ENCODE data around the gene TYW1B.
"Not testable (repeated sequence)": the region's sequence is repeated elsewhere in the genome, so short reads cannot be mapped to it uniquely, and the experiment has no call there.

TYW1B gene

GRCh38 chr7:72781631-72782030, 46.4 kb downstream of the TYW1B start:
- Histone ChIP-seq H3K36me3 (ENCODE audit: control insufficient read depth, insufficient read depth, low read length, severe bottlenecking) (no peaks in the 10 kb centered on the region), H3K9me3 (ENCODE audit: control insufficient read depth, low read length) (no peaks in the 10 kb centered on the region)

GRCh38 chr7:72781161-72781560, 46.8 kb downstream of the TYW1B start:
- Histone ChIP-seq H3K36me3 (ENCODE audit: control insufficient read depth, insufficient read depth, low read length, severe bottlenecking) (no peaks in the 10 kb centered on the region), H3K9ac (ENCODE audit: low read length) (no peak overlapping the region), H3K4me3 (ENCODE audit: low read length) (no peak overlapping the region), H3K4me1 (ENCODE audit: control insufficient read depth, insufficient read depth, low read length) (peaks cover 12% of the 10 kb centered on the region), H3K27me3 (replicated peaks; ENCODE audit: control insufficient read depth, insufficient read depth, low read length) (no peaks in the 10 kb centered on the region), H3K9me3 (ENCODE audit: control insufficient read depth, low read length) (no peaks in the 10 kb centered on the region)
- DNase-seq (ENCODE audit: low read depth): no peak

More at GRCh38 chr7:72781631-72782030, 46.4 kb downstream of the TYW1B start:
- H3K4me1 ChIP-seq (ENCODE audit: control insufficient read depth, insufficient read depth, low read length): peaks cover 12% of the 10 kb centered on the region
- H3K9ac ChIP-seq (ENCODE audit: low read length): no peak overlapping the region
- DNase-seq (ENCODE audit: low read depth): no peak
- H3K4me3 ChIP-seq (ENCODE audit: low read length): no peak overlapping the region
- H3K27me3 ChIP-seq (replicated peaks; ENCODE audit: control insufficient read depth, insufficient read depth, low read length): no peaks in the 10 kb centered on the region

- H3K9me3 ChIP-seq (ENCODE audit: control insufficient read depth, low read length); H3K4me3 ChIP-seq (ENCODE audit: low read length); DNase-seq (ENCODE audit: low read depth); H3K9ac ChIP-seq (ENCODE audit: low read length); H3K27me3 ChIP-seq (replicated peaks; ENCODE audit: control insufficient read depth, insufficient read depth, low read length); H3K36me3 ChIP-seq (ENCODE audit: control insufficient read depth, insufficient read depth, low read length, severe bottlenecking): not testable (repeated sequence)
- peaks cover 12% of the 10 kb centered on the region for H3K4me1 ChIP-seq (ENCODE audit: control insufficient read depth, insufficient read depth, low read length)
Measured at GRCh38 chr7:72780289-72780894, 47.6 kb downstream of the TYW1B start.

GRCh38 chr7:72777167-72777566, 50.8 kb downstream of the TYW1B start:
- H3K9me3 ChIP-seq (ENCODE audit: control insufficient read depth, low read length); H3K4me1 ChIP-seq (ENCODE audit: control insufficient read depth, insufficient read depth, low read length); H3K36me3 ChIP-seq (ENCODE audit: control insufficient read depth, insufficient read depth, low read length, severe bottlenecking); H3K27me3 ChIP-seq (replicated peaks; ENCODE audit: control insufficient read depth, insufficient read depth, low read length); DNase-seq (ENCODE audit: low read depth); H3K9ac ChIP-seq (ENCODE audit: low read length); H3K4me3 ChIP-seq (ENCODE audit: low read length): not testable (repeated sequence)

- not testable (repeated sequence) for H3K9me3 ChIP-seq (ENCODE audit: control insufficient read depth, low read length)
Measured at GRCh38 chr7:72772627-72773026, 55.4 kb downstream of the TYW1B start.

DNA sequence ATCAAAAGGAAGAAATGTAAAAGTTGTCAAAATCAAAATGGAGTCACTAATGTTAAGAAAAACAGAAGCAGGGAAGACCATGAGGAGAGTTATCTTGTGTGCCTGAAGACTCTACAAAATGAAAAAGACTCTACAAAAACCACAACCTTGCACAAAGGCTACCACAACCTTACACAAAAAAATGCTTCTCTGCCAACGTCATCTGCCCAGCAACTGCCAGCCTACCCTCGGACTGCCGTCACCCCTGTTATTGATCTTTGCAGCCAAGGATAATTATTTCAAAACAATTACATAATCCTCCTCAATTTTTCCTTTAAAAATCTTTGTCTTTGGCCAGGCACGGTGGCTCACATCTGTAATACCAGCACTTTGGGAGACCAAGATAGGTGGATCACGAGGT, 61.0 kb downstream of the TYW1B start:
- not testable (repeated sequence) for H3K4me3 ChIP-seq (ENCODE audit: low read length); H3K4me1 ChIP-seq (ENCODE audit: control insufficient read depth, insufficient read depth, low read length); DNase-seq (ENCODE audit: low read depth); H3K9ac ChIP-seq (ENCODE audit: low read length); H3K36me3 ChIP-seq (ENCODE audit: control insufficient read depth, insufficient read depth, low read length, severe bottlenecking); H3K27me3 ChIP-seq (replicated peaks; ENCODE audit: control insufficient read depth, insufficient read depth, low read length); H3K9me3 ChIP-seq (ENCODE audit: control insufficient read depth, low read length)

More at GRCh38 chr7:72772627-72773026, 55.4 kb downstream of the TYW1B start:
- not testable (repeated sequence) for H3K27me3 ChIP-seq (replicated peaks; ENCODE audit: control insufficient read depth, insufficient read depth, low read length); H3K4me3 ChIP-seq (ENCODE audit: low read length); H3K9ac ChIP-seq (ENCODE audit: low read length); DNase-seq (ENCODE audit: low read depth); H3K36me3 ChIP-seq (ENCODE audit: control insufficient read depth, insufficient read depth, low read length, severe bottlenecking); H3K4me1 ChIP-seq (ENCODE audit: control insufficient read depth, insufficient read depth, low read length)

DNA sequence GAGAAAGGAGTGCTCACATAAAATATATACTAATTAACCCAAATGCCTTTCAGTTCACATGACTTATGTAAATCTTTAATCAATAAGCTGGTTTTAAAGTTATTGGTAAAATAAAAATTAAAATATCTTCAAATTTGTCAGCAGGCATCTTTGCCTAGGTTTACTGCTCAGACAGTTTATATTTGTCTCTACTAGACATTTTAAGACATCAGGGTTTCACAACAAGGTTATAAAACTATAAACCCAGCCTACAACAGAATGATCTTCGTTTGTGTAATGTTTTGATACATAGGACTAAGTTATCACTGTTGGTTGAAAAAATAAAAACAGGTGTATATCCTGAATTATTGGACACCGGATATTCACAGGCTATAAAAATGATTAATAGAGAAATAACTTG, 67.4 kb downstream of the TYW1B start:
- Histone ChIP-seq H3K9ac (ENCODE audit: low read length) (no peak overlapping the region), H3K4me3 (ENCODE audit: low read length) (no peak overlapping the region), H3K36me3 (ENCODE audit: control insufficient read depth, insufficient read depth, low read length, severe bottlenecking) (no peaks in the 10 kb centered on the region), H3K4me1 (ENCODE audit: control insufficient read depth, insufficient read depth, low read length) (no peaks in the 10 kb centered on the region), H3K9me3 (ENCODE audit: control insufficient read depth, low read length) (peaks cover 10% of the 10 kb centered on the region), H3K27me3 (replicated peaks; ENCODE audit: control insufficient read depth, insufficient read depth, low read length) (no peaks in the 10 kb centered on the region)
- no peak for DNase-seq (ENCODE audit: low read depth)

GRCh38 chr7:72754312-72754711, 73.7 kb downstream of the TYW1B start:
- H3K27me3 ChIP-seq (replicated peaks; ENCODE audit: control insufficient read depth, insufficient read depth, low read length): no peaks in the 10 kb centered on the region
- DNase-seq (ENCODE audit: low read depth): no peak
- H3K9ac ChIP-seq (ENCODE audit: low read length): no peak overlapping the region
- no peaks in the 10 kb centered on the region for H3K9me3 ChIP-seq (ENCODE audit: control insufficient read depth, low read length)
- H3K4me3 ChIP-seq (ENCODE audit: low read length): no peak overlapping the region
- H3K36me3 ChIP-seq (ENCODE audit: control insufficient read depth, insufficient read depth, low read length, severe bottlenecking): no peaks in the 10 kb centered on the region
- H3K4me1 ChIP-seq (ENCODE audit: control insufficient read depth, insufficient read depth, low read length): no peaks in the 10 kb centered on the region

DNA sequence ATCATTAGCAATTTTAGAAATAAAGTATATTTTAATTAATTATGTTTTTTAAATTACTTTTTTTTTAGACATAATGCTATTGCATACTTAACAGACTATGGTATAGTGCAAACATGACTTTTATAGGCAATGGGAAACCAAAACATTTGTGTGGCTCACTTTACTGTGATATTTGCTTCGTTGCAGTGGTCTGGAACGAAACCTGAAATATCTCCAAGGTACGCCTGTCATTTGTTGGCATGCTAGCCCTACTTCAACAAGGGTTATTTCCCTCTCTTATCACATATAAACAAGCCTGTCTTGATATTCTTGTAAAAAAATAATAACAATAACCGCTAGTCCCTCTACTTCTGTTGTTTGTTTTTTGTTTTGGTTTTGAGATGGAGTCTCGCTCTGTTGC, 74.2 kb downstream of the TYW1B start:
- no peaks in the 10 kb centered on the region for H3K4me1 ChIP-seq (ENCODE audit: control insufficient read depth, insufficient read depth, low read length)
- no peaks in the 10 kb centered on the region for H3K9me3 ChIP-seq (ENCODE audit: control insufficient read depth, low read length)
- DNase-seq (ENCODE audit: low read depth): no peak
- H3K4me3 ChIP-seq (ENCODE audit: low read length): no peak overlapping the region
- H3K27me3 ChIP-seq (replicated peaks; ENCODE audit: control insufficient read depth, insufficient read depth, low read length): no peaks in the 10 kb centered on the region
- H3K36me3 ChIP-seq (ENCODE audit: control insufficient read depth, insufficient read depth, low read length, severe bottlenecking): no peaks in the 10 kb centered on the region
- H3K9ac ChIP-seq (ENCODE audit: low read length): no peak overlapping the region

DNA sequence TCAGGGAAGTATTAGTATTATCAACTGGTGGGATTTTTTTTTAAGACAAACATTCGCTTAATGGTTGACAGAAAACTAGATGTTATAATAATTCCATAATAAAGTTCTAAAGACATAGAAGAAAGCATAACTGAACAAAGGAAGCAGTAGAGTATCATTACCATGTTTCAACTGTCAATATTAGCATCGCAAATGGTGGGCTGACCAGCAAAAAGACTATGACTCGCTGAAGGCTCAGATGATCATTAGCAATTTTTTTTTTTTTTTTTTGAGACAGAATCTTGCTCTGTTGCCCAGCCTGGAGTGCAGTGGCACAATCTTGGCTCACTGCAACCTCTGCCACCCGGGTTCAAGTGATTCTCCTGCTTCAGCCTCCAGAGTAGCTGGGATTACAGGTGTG, 74.8 kb downstream of the TYW1B start:
- not testable (repeated sequence) for H3K9ac ChIP-seq (ENCODE audit: low read length); H3K36me3 ChIP-seq (ENCODE audit: control insufficient read depth, insufficient read depth, low read length, severe bottlenecking); H3K9me3 ChIP-seq (ENCODE audit: control insufficient read depth, low read length); H3K4me3 ChIP-seq (ENCODE audit: low read length); H3K27me3 ChIP-seq (replicated peaks; ENCODE audit: control insufficient read depth, insufficient read depth, low read length); DNase-seq (ENCODE audit: low read depth); H3K4me1 ChIP-seq (ENCODE audit: control insufficient read depth, insufficient read depth, low read length)

- no peak overlapping the region for H3K4me3 ChIP-seq (ENCODE audit: low read length)
- H3K27me3 ChIP-seq (replicated peaks; ENCODE audit: control insufficient read depth, insufficient read depth, low read length): no peaks in the 10 kb centered on the region
- no peak overlapping the region for H3K9ac ChIP-seq (ENCODE audit: low read length)
- DNase-seq (ENCODE audit: low read depth): no peak
- no peaks in the 10 kb centered on the region for H3K9me3 ChIP-seq (ENCODE audit: control insufficient read depth, low read length)
- no peaks in the 10 kb centered on the region for H3K4me1 ChIP-seq (ENCODE audit: control insufficient read depth, insufficient read depth, low read length)
- H3K36me3 ChIP-seq (ENCODE audit: control insufficient read depth, insufficient read depth, low read length, severe bottlenecking): no peaks in the 10 kb centered on the region
Measured at GRCh38 chr7:72751978-72752377, 76.0 kb downstream of the TYW1B start.

DNA sequence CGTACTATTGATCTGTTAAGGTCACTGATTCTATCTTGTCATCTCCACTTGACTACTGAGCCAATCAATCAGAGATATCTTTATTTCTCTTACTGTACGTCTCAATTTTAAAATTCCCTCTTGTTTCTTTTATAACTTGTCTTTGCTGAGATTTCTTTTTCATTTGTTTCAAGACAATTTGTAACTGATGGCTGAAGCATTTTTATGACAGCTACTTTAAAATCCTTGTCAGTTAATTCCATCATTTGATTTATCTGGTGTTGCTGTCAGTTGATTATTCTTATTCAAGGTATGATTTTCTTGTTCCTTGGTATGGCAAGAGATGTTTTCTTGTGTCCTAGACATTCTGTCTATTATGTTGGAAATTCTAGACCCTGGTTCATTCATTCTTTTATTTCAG, 76.6 kb downstream of the TYW1B start:
- H3K36me3 ChIP-seq (ENCODE audit: control insufficient read depth, insufficient read depth, low read length, severe bottlenecking): no peaks in the 10 kb centered on the region
- H3K9ac ChIP-seq (ENCODE audit: low read length): no peak overlapping the region
- H3K4me1 ChIP-seq (ENCODE audit: control insufficient read depth, insufficient read depth, low read length): no peaks in the 10 kb centered on the region
- no peaks in the 10 kb centered on the region for H3K9me3 ChIP-seq (ENCODE audit: control insufficient read depth, low read length)
- H3K27me3 ChIP-seq (replicated peaks; ENCODE audit: control insufficient read depth, insufficient read depth, low read length): no peaks in the 10 kb centered on the region
- DNase-seq (ENCODE audit: low read depth): no peak
- no peak overlapping the region for H3K4me3 ChIP-seq (ENCODE audit: low read length)

Measured in adipocyte (in vitro differentiated cells).